Right cardiac atrium (tissue), 5 donors: Measurements from ENCODE around the gene PTPMT1. TPM values are rescaled to one million over a fixed set of nuclear protein-coding genes. Genes with fewer than 3 reads are reported as not detected.

Experiments
- ATAC-seq, 2 donors: fragments of 200-7000 bp; cut with Tn5 transposase; one replicate each; pipeline versions ENCODE4 v1.8.0 to v1.9.1; 2020; ENCODE audit warnings: moderate library complexity in 2 of 2, mild to moderate bottlenecking in 1 of 2
- DNase-seq, 3 donors: peaks; one replicate each; pipeline ENCODE4 v3.0.0-alpha.2; 2020
- H3K27ac ChIP-seq: one replicate; pipeline ENCODE4 v1.5.1; 2013; ENCODE audit warnings: mild to moderate bottlenecking, low read length, control low read depth, moderate library complexity
- H3K27me3 ChIP-seq: one replicate; pipeline ENCODE4 v1.6.1; 2013; ENCODE audit not compliant: control insufficient read depth, insufficient read depth
- H3K4me1 ChIP-seq: one replicate; pipeline ENCODE4 v1.6.1; 2013; ENCODE audit warnings: low read length; ENCODE audit not compliant: control insufficient read depth, insufficient read depth
- H3K4me3 ChIP-seq: one replicate; pipeline ENCODE4 v1.5.1; 2013; ENCODE audit warnings: low read length, control low read depth
- H3K9me3 ChIP-seq: one replicate; pipeline ENCODE4 v1.6.1; 2013; ENCODE audit warnings: low read length; ENCODE audit not compliant: control insufficient read depth
- WGBS: extraction: QIAGEN DNeasy Blood & Tissue Kit; methylation state at CpG from one replicate; pipeline ENCODE4 v1.1.7; 2013; 5-methylcytosine and 5-hydroxymethylcytosine counted together
- intact Hi-C, 4 donors: fragments of 100-400 bp; cut with DNase I; formaldehyde crosslinking; loops; one replicate each; pipeline versions ENCODE4 v1.11.0 to v1.14.0; 2022 to 2023
- polyA plus RNA-seq: library from polyadenylated mRNA; stranded (reverse); fragments of 200-250 nt; gene quantifications from one replicate; pipeline ENCODE4 v1.2.3, GENCODE V29; 2013
- total RNA-seq, 4 donors: library from RNA; stranded (reverse); fragmentation: NEBNext Ultra II Directional; extraction: Animal tissue kit (Norgen Biotek cat#: 25700); gene quantifications; one replicate each; pipeline ENCODE4 v1.2.1, GENCODE V29; 2021
- donor health status: healthy with polysubstance abuse.
- donor health status: DM: no; HTN: yes; CAD: no.
- donor health status: DM: no; HTN: no; CAD: no.
- donor health status: DM: no; HTN: yes; CAD: no; lungs with severe emphysema.
- donor health status: DM: yes; HTN: yes; CAD: no.

Gene PTPMT1
- total and polyA plus RNA-seq, 5 donors = 13.9 to 22.5 (median 15.5) TPM

DNA sequence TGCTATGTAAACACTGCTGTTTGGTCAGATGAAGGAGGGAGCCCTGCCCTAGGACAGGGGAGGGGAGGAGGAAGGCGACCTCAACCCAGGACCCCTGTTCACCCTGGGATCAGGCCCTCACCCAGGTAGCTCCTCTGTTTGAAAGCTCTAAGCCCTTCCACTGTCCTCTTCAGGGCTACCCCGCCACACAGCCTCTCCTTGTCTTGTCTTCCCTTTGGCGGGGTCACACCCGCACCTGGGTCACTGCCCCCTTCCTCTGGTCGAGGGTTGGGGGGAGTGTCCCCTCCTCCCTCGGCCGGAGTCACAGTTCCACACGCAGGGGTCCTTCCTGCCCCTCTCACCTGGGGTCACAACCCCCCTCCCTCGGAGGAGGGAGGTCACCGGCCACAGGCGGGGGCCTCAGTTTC is 463 bp upstream of the PTPMT1 start:
- ATAC-seq (no peak), DNase-seq (peak in 1 of 3 donors; percentile 65)
- H3K27ac ChIP-seq = peak overlapping the region; percentile 4
- no peaks in the 10 kb centered on the region for H3K4me1 ChIP-seq
- intact Hi-C loops = no loop called here
- peak overlapping the region; percentile 57 for H3K4me3 ChIP-seq
- 16% methylated on average over 11 of the region's 11 CpGs for WGBS
- no peaks in the 10 kb centered on the region for H3K27me3 ChIP-seq
- H3K9me3 ChIP-seq = no peaks in the 10 kb centered on the region

DNA sequence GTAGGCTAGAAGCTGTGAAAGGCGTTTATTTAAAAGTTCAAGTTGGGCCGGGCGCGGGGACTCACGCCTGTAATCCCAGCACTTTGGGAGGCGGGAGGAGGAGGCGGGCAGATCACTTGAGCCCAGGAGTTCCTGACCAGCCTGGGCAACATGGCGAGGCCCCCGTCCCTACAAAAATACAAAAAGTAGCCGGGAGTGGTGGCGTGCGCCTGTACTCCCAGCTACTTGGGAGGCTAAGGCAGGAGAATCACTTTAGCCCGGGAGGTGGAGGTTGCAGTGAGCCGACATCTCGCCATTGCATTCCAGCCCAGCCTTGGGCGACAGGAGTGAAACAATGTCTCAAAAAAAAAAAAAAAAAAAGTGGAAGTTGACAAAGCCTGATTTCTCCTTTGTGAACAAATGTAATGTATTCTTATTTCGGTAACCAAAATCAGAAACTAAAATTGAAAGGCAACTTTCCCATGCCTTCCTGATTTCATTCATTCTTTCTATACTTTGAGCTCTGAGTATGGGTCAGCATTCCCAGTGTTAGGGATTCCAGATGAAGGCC is 825 bp downstream of the PTPMT1 start:
- Histone ChIP-seq H3K27me3 (no peaks in the 10 kb centered on the region), H3K4me1 (no peaks in the 10 kb centered on the region), H3K4me3 (peak overlapping the region; percentile 57), H3K27ac (no peak overlapping the region), H3K9me3 (no peaks in the 10 kb centered on the region)
- ATAC-seq = no peak
- intact Hi-C loops = no loop called here
- 47% methylated on average over 17 of the region's 17 CpGs for WGBS
- DNase-seq = no peak

DNA sequence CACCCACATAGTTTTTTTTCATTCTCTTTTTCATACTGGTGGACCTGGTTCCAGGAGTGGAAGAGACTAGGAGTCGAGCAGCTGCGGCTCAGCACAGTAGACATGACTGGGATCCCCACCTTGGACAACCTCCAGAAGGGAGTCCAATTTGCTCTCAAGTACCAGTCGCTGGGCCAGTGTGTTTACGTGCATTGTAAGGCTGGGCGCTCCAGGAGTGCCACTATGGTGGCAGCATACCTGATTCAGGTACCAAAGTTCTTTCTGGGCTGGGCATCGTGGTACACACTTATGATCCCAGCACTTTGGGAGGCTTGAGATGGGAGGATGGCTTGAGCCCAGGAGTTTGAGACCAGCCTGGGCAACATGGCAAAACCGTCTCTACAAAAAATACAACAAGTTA is 4.2 kb downstream of the PTPMT1 start:
- no peaks in the 10 kb centered on the region for H3K9me3 ChIP-seq
- DNase-seq (no peak), ATAC-seq (no peak)
- intact Hi-C loops = no loop called here
- 95% methylated on average over 7 of the region's 7 CpGs for WGBS
- no peak overlapping the region for H3K27ac ChIP-seq
- peaks cover 9% of the 10 kb centered on the region for H3K4me1 ChIP-seq
- H3K27me3 ChIP-seq = no peaks in the 10 kb centered on the region
- no peak overlapping the region for H3K4me3 ChIP-seq

DNA sequence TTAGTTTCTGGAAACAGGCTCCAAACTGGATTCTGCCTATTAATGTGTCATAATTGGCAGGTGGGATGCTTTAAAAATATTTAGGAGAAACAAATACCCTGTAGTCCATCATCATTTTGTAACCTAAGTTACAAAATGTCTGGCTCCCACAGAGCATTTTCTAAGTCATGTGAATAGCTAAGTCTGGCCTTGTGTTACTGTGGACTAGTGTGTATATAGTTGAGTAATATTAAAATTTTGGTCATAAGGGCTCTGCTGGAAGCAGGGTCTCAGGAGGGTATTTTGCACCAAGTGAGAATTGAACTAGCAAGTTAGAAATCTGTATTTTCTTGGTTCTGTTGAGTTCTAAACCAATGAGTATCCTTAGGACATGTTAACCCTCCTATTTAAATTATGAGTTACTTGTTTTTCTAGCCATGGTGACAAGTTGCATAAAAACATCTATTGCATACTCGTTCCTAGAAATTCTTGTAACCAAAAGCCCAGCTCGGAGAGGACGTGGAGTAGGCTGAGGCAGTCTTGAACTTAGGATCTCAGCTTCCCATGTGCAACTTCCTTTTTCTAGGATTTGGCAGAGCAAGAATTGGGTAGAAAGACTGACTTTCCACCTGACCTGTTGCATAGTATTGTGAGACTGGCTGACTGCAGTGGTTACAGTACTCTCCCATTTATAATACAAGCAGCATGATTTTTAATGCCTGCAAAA is 5.4 kb downstream of the PTPMT1 start:
- DNase-seq (no peak), ATAC-seq (no peak)
- Histone ChIP-seq H3K27me3 (no peaks in the 10 kb centered on the region), H3K4me1 (peaks cover 9% of the 10 kb centered on the region), H3K27ac (no peak overlapping the region), H3K4me3 (no peak overlapping the region), H3K9me3 (no peaks in the 10 kb centered on the region)
- intact Hi-C loops = no loop called here
- WGBS = 87% methylated on average over 3 of the region's 3 CpGs

DNA sequence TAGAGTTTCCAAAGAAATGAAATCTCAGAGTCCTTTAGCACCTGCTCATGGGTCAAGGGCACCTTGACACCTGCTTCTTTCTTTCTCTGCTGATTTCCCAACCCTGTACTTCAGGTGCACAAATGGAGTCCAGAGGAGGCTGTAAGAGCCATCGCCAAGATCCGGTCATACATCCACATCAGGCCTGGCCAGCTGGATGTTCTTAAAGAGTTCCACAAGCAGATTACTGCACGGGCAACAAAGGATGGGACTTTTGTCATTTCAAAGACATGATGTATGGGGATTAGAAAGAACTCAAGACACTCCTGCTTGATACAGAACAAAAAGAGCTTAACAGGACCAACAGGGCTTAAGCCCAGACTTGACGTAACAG is 5.9 kb downstream of the PTPMT1 start:
- H3K27ac ChIP-seq = no peak overlapping the region
- intact Hi-C loops = no loop called here
- H3K4me1 ChIP-seq = peaks cover 9% of the 10 kb centered on the region
- H3K9me3 ChIP-seq = no peaks in the 10 kb centered on the region
- H3K27me3 ChIP-seq = no peaks in the 10 kb centered on the region
- 81% methylated on average over 4 of the region's 4 CpGs for WGBS
- ATAC-seq = no peak
- no peak for DNase-seq
- no peak overlapping the region for H3K4me3 ChIP-seq

DNA sequence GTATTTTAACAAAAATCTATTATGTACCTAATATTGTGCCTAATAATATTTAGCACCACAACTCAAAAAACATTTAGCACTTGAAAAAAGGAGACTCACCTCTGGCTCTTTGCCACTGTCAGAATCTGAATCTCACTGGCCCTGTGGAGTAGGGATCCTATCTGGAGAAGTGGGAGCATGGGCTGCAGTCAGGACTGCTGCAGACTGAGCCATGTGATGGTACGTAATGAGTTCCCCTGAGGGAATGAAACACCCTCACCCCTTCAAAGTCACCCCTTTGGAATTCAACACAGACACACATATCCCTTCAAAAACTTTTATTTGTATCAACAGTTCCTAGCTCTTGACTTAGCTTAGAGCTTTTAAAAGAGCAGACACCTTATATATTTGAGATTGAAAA is 6.5 kb downstream of the PTPMT1 start:
- no peaks in the 10 kb centered on the region for H3K9me3 ChIP-seq
- H3K27me3 ChIP-seq = no peaks in the 10 kb centered on the region
- intact Hi-C loops = no loop called here
- no peak for ATAC-seq
- H3K27ac ChIP-seq = no peak overlapping the region
- H3K4me3 ChIP-seq = no peak overlapping the region
- WGBS = 48% methylated on average over 1 of the region's 1 CpG
- DNase-seq = no peak
- H3K4me1 ChIP-seq = peaks cover 9% of the 10 kb centered on the region

DNA sequence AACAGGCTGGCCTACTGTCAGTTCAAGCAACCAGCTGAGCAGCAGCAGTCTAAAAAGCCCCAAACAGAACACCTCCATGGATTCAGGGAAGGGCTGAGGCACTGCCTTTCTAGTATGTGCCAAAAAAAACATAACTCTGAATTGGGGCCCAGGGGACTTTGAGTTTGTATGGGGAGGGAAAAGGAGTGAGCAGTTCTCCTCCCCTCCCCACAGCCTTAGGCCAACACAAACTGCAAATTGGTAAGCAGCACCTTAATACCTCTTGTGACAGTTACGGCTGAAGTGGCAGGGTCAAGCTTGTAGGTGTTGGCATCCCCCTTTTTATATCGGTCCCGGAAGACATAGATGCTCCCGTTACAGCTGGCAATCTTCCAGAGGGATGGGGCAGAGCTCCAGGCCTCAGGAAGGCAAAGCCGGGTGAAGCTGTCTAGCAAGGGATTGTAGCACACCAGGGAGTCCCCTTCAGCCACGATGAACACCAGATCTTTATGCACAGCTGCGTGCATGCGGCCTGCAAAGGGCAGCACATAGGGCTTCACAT is 7.4 kb downstream of the PTPMT1 start:
- peak overlapping the region; percentile 40 for H3K27ac ChIP-seq
- 32% methylated on average over 8 of the region's 8 CpGs for WGBS
- no peaks in the 10 kb centered on the region for H3K27me3 ChIP-seq
- DNase-seq (no peak), ATAC-seq (peak; percentile 34 to 46)
- intact Hi-C loops = no loop called here
- no peak overlapping the region for H3K4me3 ChIP-seq
- H3K4me1 ChIP-seq = peaks cover 13% of the 10 kb centered on the region
- no peaks in the 10 kb centered on the region for H3K9me3 ChIP-seq

DNA sequence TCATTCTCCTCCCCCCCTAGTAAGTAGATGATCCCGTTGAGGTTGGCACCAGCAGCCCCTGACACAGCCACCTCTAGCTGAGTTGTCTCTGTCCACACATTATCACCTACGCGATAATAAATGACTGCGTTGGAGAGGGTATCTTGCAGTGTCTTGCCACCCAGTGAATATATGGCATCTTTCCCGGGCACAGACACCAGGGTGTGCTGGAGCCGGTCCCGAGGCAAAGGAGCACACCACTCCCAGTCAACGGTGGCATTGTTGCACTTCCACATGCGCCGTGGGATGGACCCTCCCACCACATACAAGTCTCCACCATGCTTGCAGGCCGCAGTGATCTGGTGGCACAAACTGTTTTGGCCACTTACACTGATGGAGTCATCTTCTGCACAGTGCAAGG is 7.9 kb downstream of the PTPMT1 start:
- WGBS = 71% methylated on average over 11 of the region's 11 CpGs
- no peak overlapping the region for H3K4me3 ChIP-seq
- peak in 2 of 3 donors; percentile 64 to 67 for DNase-seq
- no peaks in the 10 kb centered on the region for H3K9me3 ChIP-seq
- peaks cover 15% of the 10 kb centered on the region for H3K4me1 ChIP-seq
- intact Hi-C loops = no loop called here
- no peaks in the 10 kb centered on the region for H3K27me3 ChIP-seq
- H3K27ac ChIP-seq = no peak overlapping the region
- ATAC-seq = peak; percentile 83 to 90

DNA sequence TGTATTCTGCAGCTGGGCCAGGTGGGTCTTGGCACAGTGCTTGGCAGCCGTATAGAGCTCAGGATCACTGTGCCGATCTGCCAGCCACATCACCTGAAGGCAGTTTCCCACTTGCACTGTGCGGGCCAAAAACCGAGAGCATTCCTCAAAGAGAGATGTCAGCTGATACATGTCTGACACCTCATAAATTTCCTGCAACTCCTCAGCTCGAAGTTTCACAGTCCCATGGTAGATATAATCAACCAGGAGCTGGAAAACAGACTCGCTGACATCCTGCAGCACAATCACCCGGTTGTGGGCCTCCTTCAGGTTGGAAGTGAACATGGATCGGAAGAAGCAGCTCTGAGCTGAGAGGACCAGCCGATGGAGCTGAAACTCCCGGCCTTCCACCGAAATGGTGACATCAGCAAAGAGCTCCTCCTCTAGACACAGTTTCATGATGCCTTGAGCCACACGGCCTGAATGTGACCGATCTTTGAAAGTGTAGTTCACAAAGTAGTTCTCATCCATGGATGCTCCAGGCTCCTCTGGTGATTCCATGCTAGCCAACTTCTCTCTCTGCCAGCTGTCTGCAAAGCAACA is 12.2 kb downstream of the PTPMT1 start:
- H3K9me3 ChIP-seq = no peaks in the 10 kb centered on the region
- no peaks in the 10 kb centered on the region for H3K27me3 ChIP-seq
- no peak overlapping the region for H3K4me3 ChIP-seq
- no peak for ATAC-seq
- intact Hi-C loops = no loop called here
- 71% methylated on average over 13 of the region's 13 CpGs for WGBS
- no peak for DNase-seq
- H3K4me1 ChIP-seq = peaks cover 12% of the 10 kb centered on the region
- H3K27ac ChIP-seq = no peak overlapping the region

DNA sequence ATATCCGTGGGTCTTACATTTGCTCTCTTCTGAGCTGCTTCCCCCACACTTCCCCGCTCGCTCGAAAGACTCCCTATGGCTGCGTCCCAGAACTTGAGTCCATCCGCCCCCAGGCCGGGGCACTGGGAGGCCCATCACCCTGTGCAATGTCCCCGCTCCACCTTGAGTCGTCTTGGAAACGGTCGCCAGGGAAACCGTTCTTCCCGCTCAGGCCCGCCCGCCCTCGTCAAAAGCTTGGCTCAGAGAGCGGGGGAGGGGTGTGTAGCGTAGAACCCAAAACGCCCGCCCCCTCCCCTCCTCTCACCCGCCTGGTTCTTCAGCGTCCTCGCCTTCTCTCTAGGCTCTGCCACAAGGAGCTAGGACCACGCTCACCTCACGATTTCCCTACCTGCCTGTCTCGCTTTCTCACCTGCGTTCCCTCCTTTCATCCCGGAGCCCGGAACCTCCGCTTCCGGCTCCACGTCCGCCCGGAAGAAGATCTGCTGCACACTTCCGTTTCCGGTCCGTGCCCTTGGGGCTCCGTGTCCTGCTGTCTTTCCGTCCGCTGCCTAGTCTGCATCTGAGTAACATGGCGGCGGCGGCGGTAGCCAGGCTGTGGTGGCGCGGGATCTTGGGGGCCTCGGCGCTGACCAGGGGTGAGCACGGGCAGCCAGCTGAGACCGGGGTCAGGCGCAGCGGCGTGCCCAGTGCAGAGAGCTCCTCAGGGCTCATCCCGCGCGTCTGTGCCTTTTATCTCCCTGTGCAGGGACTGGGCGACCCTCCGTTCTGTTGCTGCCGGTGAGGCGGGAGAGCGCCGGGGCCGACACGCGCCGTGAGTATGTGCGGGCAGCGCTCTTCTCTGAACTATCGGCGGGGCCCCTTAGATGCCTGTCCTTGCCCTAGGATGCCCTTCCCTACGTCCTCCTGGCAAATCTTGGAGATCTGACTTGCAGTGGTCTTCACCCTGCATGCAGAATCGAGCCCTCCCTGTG is 13.4 kb downstream of the PTPMT1 start, which contains the start of the genes KBTBD4 and NDUFS3:
KBTBD4 (minus strand) TSS at position 447 of the 971 bp plus-strand sequence; CDS start at position 428, 19 bp downstream.
NDUFS3 (plus strand) TSS at position 551 of the 971 bp plus-strand sequence; CDS start at position 569, 18 bp downstream.
- no peaks in the 10 kb centered on the region for H3K9me3 ChIP-seq
- peaks cover 6% of the 10 kb centered on the region for H3K4me1 ChIP-seq
- peak within 1 kb of the TSS; percentile 82 for H3K27ac ChIP-seq
- under 1% methylated on average over 72 of the region's 72 CpGs for whole genome bisulfite sequencing
- ATAC-seq (peak; percentile 95), DNase-seq (peak; percentile 90 to 94 (median 93))
- peak within 1 kb of the TSS; percentile 88 for H3K4me3 ChIP-seq
- intact Hi-C loops = no loop called here
- no peaks in the 10 kb centered on the region for H3K27me3 ChIP-seq
